ENCODE results near the gene RAD54L. TPM values are rescaled to one million over a fixed set of nuclear protein-coding genes. Genes with fewer than 3 reads are reported as not detected.

The RAD54L gene
- total RNA-seq (2012; rRNA removed): 4.7 and 4.8 TPM in 2 replicates
- polyA plus RNA-seq (2012; rRNA removed): 10.6 and 10.7 TPM in 2 replicates
- polyA plus RNA-seq (2012; cell fraction: cytosol; rRNA removed): 4.1 and 9.9 TPM in 2 replicates
- polyA plus RNA-seq (2012; cell fraction: nucleus; rRNA removed; ENCODE audit: low replicate concordance): 20.5 and 33.8 TPM in 2 replicates
- percentile 44 among the genes with signal in this experiment for Bru-seq, nascent RNA
- BruChase-seq, experiment 1, labeled RNA remaining after a 6-hour chase: percentile 42 among the genes with signal in this experiment
- BruChase-seq, experiment 2, labeled RNA remaining after a 2-hour chase: percentile 40 among the genes with signal in this experiment
- long read RNA-seq: 0 reads

DNA sequence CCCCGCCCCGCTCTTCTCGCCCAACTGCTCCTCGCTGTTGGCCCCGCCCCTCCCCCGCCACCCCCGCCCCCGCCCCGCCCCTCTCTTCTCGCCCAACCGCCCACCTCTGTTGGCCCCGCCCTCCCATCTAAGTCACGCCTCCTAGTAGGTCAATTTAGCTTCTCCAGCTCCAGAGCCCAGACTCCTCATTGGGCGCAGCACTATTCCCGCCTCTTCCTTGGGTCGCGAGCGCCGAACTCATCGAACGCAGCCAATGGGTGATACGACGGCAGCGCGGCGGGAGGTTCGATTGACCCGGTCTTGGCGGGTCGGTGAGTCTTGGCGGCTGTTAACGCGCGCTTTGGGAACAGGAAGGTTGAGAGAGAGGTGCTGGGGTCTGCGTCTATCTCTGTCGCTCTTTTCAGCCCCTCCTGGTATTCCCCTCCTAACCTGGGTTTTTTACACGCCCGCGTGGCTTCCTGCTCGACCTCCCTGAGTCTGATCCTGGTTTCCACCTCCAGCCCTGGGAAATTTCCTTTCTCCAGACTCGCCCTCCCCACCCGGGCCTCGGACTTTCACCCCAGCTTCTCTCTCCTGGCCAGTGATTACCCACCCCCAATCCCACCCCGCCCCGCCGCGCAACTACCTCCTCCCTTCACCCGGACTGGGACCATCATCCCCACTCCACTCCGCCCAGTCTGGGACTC lies at the start of gene RAD54L:
Gene RAD54L (plus strand): TSS at position 328 of the 686 bp plus-strand sequence. CDS start 643 bp downstream, outside the sequence.
- CTCF ChIA-PET: interaction anchor here (1.8 kb wide), 1 partner anchor 23 kb away, joined by 6 read pairs; no protein-coding TSS in a partner anchor
- POLR2A ChIA-PET (ENCODE audit: unreplicated experiment): interaction anchor here (0.5 to 0.9 kb wide), 3 partner anchors 27 to 56 kb away, joined by 4 to 6 read pairs (median 6); no protein-coding TSS in a partner anchor
- H2BK20ac ChIP-seq (ENCODE audit: low read depth, low read length): no peak within 1 kb of the TSS
- ATAC-seq (ENCODE audit: low read depth): peak; percentile 98
- no peaks in the 10 kb centered on the region for H3K36me3 ChIP-seq (ENCODE audit: control insufficient read depth, insufficient read depth, low read length)
- DNase-seq: peak; percentile 99
- H3K9me3 ChIP-seq (ENCODE audit: control insufficient read depth, insufficient read depth, low read length): no peaks in the 10 kb centered on the region
- peak within 1 kb of the TSS; percentile 92 for H2AK9ac ChIP-seq (replicated peaks; ENCODE audit: low read depth, low read length, poor library complexity)
- intact Hi-C loops (cut with micrococcal nuclease): loop anchor here (1.0 kb wide), 1 partner anchor 101 kb away; no protein-coding TSS in a partner anchor
- H3K4me3 ChIP-seq (ENCODE audit: insufficient read depth, low read depth, low read length): peak within 1 kb of the TSS; percentile 91
- peak within 1 kb of the TSS; percentile 23 for H4K5ac ChIP-seq (ENCODE audit: low read depth, low read length)
- BruUV-seq (replicated peaks): no TSS peak
- peaks cover 10% of the 10 kb centered on the region; the same call in 1 of the 2 replicates for H3K9me1 ChIP-seq (ENCODE audit: insufficient read depth, low read length)
- H3K23ac ChIP-seq (ENCODE audit: low read depth, low read length): peak within 1 kb of the TSS; percentile 76; the same call in 1 of the 2 replicates
- no peaks in the 10 kb centered on the region for H4K20me1 ChIP-seq (ENCODE audit: insufficient read depth, low read length)
- peak within 1 kb of the TSS; percentile 77 to 96 for H4K8ac ChIP-seq (ENCODE audit: low read depth in 2 of 2, low read length in 2 of 2)
- H2BK15ac ChIP-seq (ENCODE audit: low read depth, low read length): no peak within 1 kb of the TSS
- H2BK5ac ChIP-seq (ENCODE audit: low read depth, low read length, poor library complexity, severe bottlenecking): peak within 1 kb of the TSS; percentile 6
- peak within 1 kb of the TSS; percentile 71; the same call in 1 of the 2 replicates for H4K91ac ChIP-seq (ENCODE audit: insufficient read depth, low read depth, low read length)
- TF ChIP-seq MAZ (IDR thresholded peaks at IDR 0.05; ENCODE audit: borderline replicate concordance, low read depth, low read length) (peak; percentile 33; the same call in 1 of the 2 replicates), MXI1 (IDR thresholded peaks at IDR 0.05; ENCODE audit: borderline replicate concordance, low read depth, low read length) (peak; percentile 94), FOS (IDR thresholded peaks at IDR 0.05; ENCODE audit: low read depth, low read length) (peak; percentile 55; the same call in 1 of the 2 replicates), POLR2A (IDR thresholded peaks at IDR 0.05; ENCODE audit: low read depth, low read length) (peak; percentile 64; the same call in 1 of the 2 replicates), NFE2L2 (IDR thresholded peaks at IDR 0.05; ENCODE audit: low read depth, low read length) (no peak), CTCF (conservative IDR thresholded peaks at IDR 0.05; ENCODE audit: low read depth, low read length) (no peak)
- TF ChIP-seq, protein P1, sequence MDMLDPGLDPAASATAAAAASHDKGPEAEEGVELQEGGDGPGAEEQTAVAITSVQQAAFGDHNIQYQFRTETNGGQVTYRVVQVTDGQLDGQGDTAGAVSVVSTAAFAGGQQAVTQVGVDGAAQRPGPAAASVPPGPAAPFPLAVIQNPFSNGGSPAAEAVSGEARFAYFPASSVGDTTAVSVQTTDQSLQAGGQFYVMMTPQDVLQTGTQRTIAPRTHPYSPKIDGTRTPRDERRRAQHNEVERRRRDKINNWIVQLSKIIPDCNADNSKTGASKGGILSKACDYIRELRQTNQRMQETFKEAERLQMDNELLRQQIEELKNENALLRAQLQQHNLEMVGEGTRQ (IDR thresholded peaks at IDR 0.05; ENCODE audit: low read depth, low read length): peak; percentile 6; the same call in 1 of the 2 replicates
- 0% methylated on average over 10 of the region's 49 CpGs; no CpG with 5 or more reads in 1 of the 2 experiments for WGBS, 2 experiments (ENCODE audit: extremely low coverage in 2 of 2, insufficient read length in 1 of 2)
- peak within 1 kb of the TSS; percentile 79 for H3K9ac ChIP-seq (ENCODE audit: low read depth, low read length)
- no peaks in the 10 kb centered on the region for H3K27me3 ChIP-seq (ENCODE audit: control insufficient read depth, insufficient read depth, low read length)
- peaks cover 17 to 37% of the 10 kb centered on the region in 2 experiments; a peak in 3 of 4 replicates for H3K79me1 ChIP-seq (ENCODE audit: low read depth in 1 of 2, low read length in 2 of 2)
- in situ Hi-C loops (cut with MboI; ENCODE audit: low sequenced_read_pairs): no loop called here
- dilution Hi-C loops (cut with HindIII; ENCODE audit: low sequenced_read_pairs, unreplicated experiment): no loop called here
- peak within 1 kb of the TSS; percentile 85 for H3K4ac ChIP-seq (ENCODE audit: low read depth, low read length)
- peak within 1 kb of the TSS; percentile 42 for H3K18ac ChIP-seq (ENCODE audit: low read depth, low read length)
- H3K56ac ChIP-seq (ENCODE audit: extremely low read depth, insufficient read depth, low read length): peak within 1 kb of the TSS; percentile 78
- H3K14ac ChIP-seq (replicated peaks; ENCODE audit: low read depth, low read length): peak within 1 kb of the TSS; percentile 86
- peak within 1 kb of the TSS; percentile 57; the same call in 1 of the 2 replicates for H2BK120ac ChIP-seq (ENCODE audit: low read depth, low read length)
- peaks cover 3% of the 10 kb centered on the region; the same call in 1 of the 2 replicates for H3K4me1 ChIP-seq (ENCODE audit: control insufficient read depth, insufficient read depth, low read length)
- peak within 1 kb of the TSS; percentile 28; the same call in 1 of the 2 replicates for H2AK5ac ChIP-seq (ENCODE audit: low read depth, low read length)
- peak within 1 kb of the TSS; percentile 50 for H3K27ac ChIP-seq (ENCODE audit: insufficient read depth, low read length)
- peak within 1 kb of the TSS; percentile 93 for H3K4me2 ChIP-seq (ENCODE audit: low read depth, low read length)
- H2AFZ ChIP-seq (replicated peaks; ENCODE audit: low read length, poor library complexity): peak within 1 kb of the TSS; percentile 100
